ENCODE data around the gene TBC1D17. TPM values are rescaled to one million over a fixed set of nuclear protein-coding genes. Genes with fewer than 3 reads are reported as not detected.
A peak's percentile ranks its signal among the peaks of the same experiment; 100 is the strongest.

Gene TBC1D17
- total RNA-seq, 1 experiment from 2014 or later: 17.8 TPM

- BruUV-seq (replicated peaks): no TSS peak
- Histone ChIP-seq H3F3A (ENCODE audit: low read length, unreplicated experiment) (peaks cover 5% of the 10 kb centered on the region), H3K9ac (ENCODE audit: low read length) (no peak overlapping the region), H2AFZ (ENCODE audit: low read length) (no peak overlapping the region), H3K9me2 (replicated peaks; ENCODE audit: low read length) (no peaks in the 10 kb centered on the region), H4K20me1 (ENCODE audit: low read length) (peaks cover 29% of the 10 kb centered on the region; the same call in 1 of the 2 replicates), H3K27ac (ENCODE audit: low read length) (no peak overlapping the region), H3K4me2 (ENCODE audit: low read length) (peak overlapping the region; percentile 96; the same call in 1 of the 2 replicates), H3K4me3 (ENCODE audit: low read length) (no peak overlapping the region), H3K9me3 (ENCODE audit: low read length) (no peaks in the 10 kb centered on the region), H3K27me3 (ENCODE audit: low read length) (no peaks in the 10 kb centered on the region), H3K79me2 (ENCODE audit: low read length) (peaks cover 41% of the 10 kb centered on the region), H3K36me3 (ENCODE audit: low read depth, low read length) (peaks cover 20% of the 10 kb centered on the region; the same call in 1 of the 2 replicates), H3K4me1 (ENCODE audit: insufficient read depth, low read length) (peaks cover 24% of the 10 kb centered on the region)
- no peak for DNase-seq
- CTCF ChIA-PET: no interaction called here
- no peak for ATAC-seq
- POLR2A ChIA-PET (ENCODE audit: unreplicated experiment): no interaction called here
- intact Hi-C loops (cut with micrococcal nuclease): loop anchor here (5.0 kb wide), 1 partner anchor 87 kb away; the partner anchor contains the start of gene AP2A1
- no peak for TF ChIP-seq EZH2phosphoT487 (IDR thresholded peaks at IDR 0.05; ENCODE audit: borderline replicate concordance, low read length)
- no peak for TF ChIP-seq CTCF (conservative IDR thresholded peaks at IDR 0.05; ENCODE audit: low read depth, low read length)
- no peak for TF ChIP-seq EZH2 (IDR thresholded peaks at IDR 0.05; ENCODE audit: low read length, unreplicated experiment)
Measured at GRCh38 chr19:49853852-49854377, 23.6 kb upstream of the TBC1D17 start.

GRCh38 chr19:49854378-49855263 is 22.9 kb upstream of the TBC1D17 start:
- peaks cover 5% of the 10 kb centered on the region for H3F3A ChIP-seq (ENCODE audit: low read length, unreplicated experiment)
- H3K9me2 ChIP-seq (replicated peaks; ENCODE audit: low read length): no peaks in the 10 kb centered on the region
- POLR2A ChIA-PET (ENCODE audit: unreplicated experiment): no interaction called here
- no peak for DNase-seq
- H3K9me3 ChIP-seq (ENCODE audit: low read length): no peaks in the 10 kb centered on the region
- TF ChIP-seq EZH2phosphoT487 (IDR thresholded peaks at IDR 0.05; ENCODE audit: borderline replicate concordance, low read length) (no peak), EZH2 (IDR thresholded peaks at IDR 0.05; ENCODE audit: low read length, unreplicated experiment) (no peak), CTCF (conservative IDR thresholded peaks at IDR 0.05; ENCODE audit: low read depth, low read length) (no peak)
- H3K4me3 ChIP-seq (ENCODE audit: low read length): no peak overlapping the region
- peaks cover 19% of the 10 kb centered on the region for H3K4me1 ChIP-seq (ENCODE audit: insufficient read depth, low read length)
- peaks cover 22% of the 10 kb centered on the region; the same call in 1 of the 2 replicates for H3K36me3 ChIP-seq (ENCODE audit: low read depth, low read length)
- intact Hi-C loops (cut with micrococcal nuclease): loop anchor here (5.0 kb wide), 1 partner anchor 87 kb away; the partner anchor contains the start of gene AP2A1
- no peak overlapping the region for H3K9ac ChIP-seq (ENCODE audit: low read length)
- H3K27me3 ChIP-seq (ENCODE audit: low read length): no peaks in the 10 kb centered on the region
- peaks cover 29% of the 10 kb centered on the region; the same call in 1 of the 2 replicates for H4K20me1 ChIP-seq (ENCODE audit: low read length)
- peaks cover 34% of the 10 kb centered on the region for H3K79me2 ChIP-seq (ENCODE audit: low read length)
- ATAC-seq: no peak
- CTCF ChIA-PET: no interaction called here
- no peak overlapping the region for H3K4me2 ChIP-seq (ENCODE audit: low read length)
- no peak overlapping the region for H2AFZ ChIP-seq (ENCODE audit: low read length)
- H3K27ac ChIP-seq (ENCODE audit: low read length): no peak overlapping the region
- no TSS peak for BruUV-seq (replicated peaks)

Data from PC-3 (cell line).